ENCODE measurements around the gene RAD52.
"Not testable (repeated sequence)": the region's sequence is repeated elsewhere in the genome, so short reads cannot be mapped to it uniquely, and the experiment has no call there.

RAD52 gene

GRCh38 chr12:936377-937345, 12.8 kb downstream of the RAD52 start:
- TF ChIP-seq CTCF (IDR thresholded peaks at IDR 0.05): no peak
- Histone ChIP-seq H3K4me1 (no peaks in the 10 kb centered on the region), H3K27me3 (no peaks in the 10 kb centered on the region), H3K9me3 (no peaks in the 10 kb centered on the region), H3K4me3 (no peak overlapping the region), H3K36me3 (peaks cover 0 to 33% (median 17%) of the 10 kb centered on the region in 3 donors), H3K27ac (no peak overlapping the region)
- intact Hi-C loops (cut with DNase I; ENCODE audit: low total_unique reads): no loop called here
- DNase-seq: no peak

- H3K36me3 ChIP-seq: peaks cover 7 to 41% (median 25%) of the 10 kb centered on the region in 3 donors
- DNase-seq; H3K27ac ChIP-seq; H3K4me3 ChIP-seq; intact Hi-C loops (cut with DNase I; ENCODE audit: low total_unique reads); H3K4me1 ChIP-seq; H3K27me3 ChIP-seq; H3K9me3 ChIP-seq: not testable (repeated sequence)
These were observed 13.6 kb downstream of the RAD52 start for GRCh38 chr12:935891-936290.

GRCh38 chr12:931591-931990, 17.9 kb downstream of the RAD52 start:
- TF ChIP-seq CTCF (IDR thresholded peaks at IDR 0.05): no peak
- Histone ChIP-seq H3K4me3 (no peak overlapping the region), H3K9me3 (no peaks in the 10 kb centered on the region), H3K4me1 (no peaks in the 10 kb centered on the region), H3K27ac (no peak overlapping the region), H3K36me3 (peaks cover 46 to 58% (median 56%) of the 10 kb centered on the region in 3 donors), H3K27me3 (no peaks in the 10 kb centered on the region)
- no peak for DNase-seq
- intact Hi-C loops (cut with DNase I; ENCODE audit: low total_unique reads): no loop called here

GRCh38 chr12:931060-931459, 18.4 kb downstream of the RAD52 start:
- Histone ChIP-seq H3K27me3 (no peaks in the 10 kb centered on the region), H3K27ac (no peak overlapping the region), H3K4me3 (no peak overlapping the region), H3K9me3 (no peaks in the 10 kb centered on the region), H3K36me3 (peaks cover 49 to 64% (median 61%) of the 10 kb centered on the region in 3 donors), H3K4me1 (no peaks in the 10 kb centered on the region)
- TF ChIP-seq CTCF (IDR thresholded peaks at IDR 0.05): no peak
- no peak for DNase-seq
- intact Hi-C loops (cut with DNase I; ENCODE audit: low total_unique reads): no loop called here

- no peaks in the 10 kb centered on the region for H3K4me1 ChIP-seq
- no peaks in the 10 kb centered on the region for H3K27me3 ChIP-seq
- peaks cover 53 to 99% (median 88%) of the 10 kb centered on the region in 3 donors for H3K36me3 ChIP-seq
- intact Hi-C loops (cut with DNase I; ENCODE audit: low total_unique reads): no loop called here
- DNase-seq: no peak
- H3K27ac ChIP-seq: no peak overlapping the region
- H3K9me3 ChIP-seq: no peaks in the 10 kb centered on the region
- TF ChIP-seq CTCF (IDR thresholded peaks at IDR 0.05): no peak
- H3K4me3 ChIP-seq: no peak overlapping the region
These were observed 22.9 kb downstream of the RAD52 start for GRCh38 chr12:926641-927040.

- Histone ChIP-seq H3K4me3 (no peak overlapping the region), H3K4me1 (no peaks in the 10 kb centered on the region), H3K27ac (no peak overlapping the region), H3K36me3 (peaks cover 32 to 93% (median 59%) of the 10 kb centered on the region in 3 donors), H3K9me3 (no peaks in the 10 kb centered on the region), H3K27me3 (no peaks in the 10 kb centered on the region)
- TF ChIP-seq CTCF (IDR thresholded peaks at IDR 0.05): no peak
- intact Hi-C loops (cut with DNase I; ENCODE audit: low total_unique reads): no loop called here
- no peak for DNase-seq
These were observed 27.2 kb downstream of the RAD52 start for GRCh38 chr12:922285-922684.

Data from tibial artery (tissue), 4 donors.